T-cell (primary cell): ENCODE results near the gene MCHR1. TPM values are rescaled to one million over a fixed set of nuclear protein-coding genes. Genes with fewer than 3 reads are reported as not detected.

Experiments
- ATAC-seq, 4 experiments: fragments of 200-7000 bp in 3 of 4; fragments of 150-1000 bp in 1 of 4; cut with Tn5 transposase; replicated peaks in 1 of 4; 1 replicate in 3 of 4; 2 replicates in 1 of 4; pipeline ENCODE4 v1.10.0; 2021; ENCODE audit warnings: moderate library complexity in 3 of 4, mild to moderate bottlenecking in 2 of 4, moderate number of reproducible peaks in 1 of 4
- CTCF ChIA-PET, 2 donors: fragments of 300-600 bp; sonication (Branson Sonifier 250); formaldehyde crosslinking; loops; one replicate each; lab custom pipeline; 2022; ENCODE audit warnings: antibody characterized with exemption in 2 of 2; lab: Charles Lee
- POLR2A ChIA-PET, 2 donors: fragments of 300-600 bp; sonication (Branson Sonifier 250); formaldehyde crosslinking; loops; one replicate each; lab custom pipeline; 2022; ENCODE audit warnings: antibody characterized with exemption in 2 of 2; lab: Charles Lee
- DNase-seq, 35 experiments: peaks; one replicate each; pipeline versions ENCODE4 v3.0.0 to v3.0.0-alpha.2; 2013 to 2023
- H3K27ac ChIP-seq: one replicate; pipeline ENCODE4 v1.5.1; 2013; ENCODE audit warnings: low read length
- H3K27me3 ChIP-seq, 2 experiments: replicated peaks in 1 of 2; 1 replicate in 1 of 2; 2 replicates in 1 of 2; pipeline versions ENCODE4 v1.6.1 to v1.7.0; 2013; ENCODE audit warnings: low read length in 1 of 2, mixed read lengths in 1 of 2; ENCODE audit not compliant: control insufficient read depth in 2 of 2, insufficient read depth in 2 of 2; ENCODE audit errors: extremely low read depth in 1 of 2
- H3K36me3 ChIP-seq, 2 donors: 1 replicate in 1 of 2; 2 replicates in 1 of 2; pipeline versions ENCODE4 v1.6.1 to v1.7.0; 2013; ENCODE audit warnings: low read length in 1 of 2; ENCODE audit not compliant: control insufficient read depth in 2 of 2, insufficient read depth in 1 of 2; ENCODE audit errors: extremely low read depth in 1 of 2
- H3K4me1 ChIP-seq, 2 experiments: 1 replicate in 1 of 2; 2 replicates in 1 of 2; pipeline versions ENCODE4 v1.6.1 to v1.7.0; 2013; ENCODE audit warnings: low read length in 2 of 2, mixed read lengths in 1 of 2; ENCODE audit not compliant: insufficient read depth in 2 of 2, control insufficient read depth in 1 of 2; ENCODE audit errors: extremely low read depth in 1 of 2
- H3K4me3 ChIP-seq, 2 donors: 1 replicate in 1 of 2; 2 replicates in 1 of 2; pipeline versions ENCODE4 v1.5.1 to v1.7.0; 2013; ENCODE audit warnings: mild to moderate bottlenecking in 2 of 2, low read length in 1 of 2, moderate library complexity in 1 of 2; ENCODE audit not compliant: control insufficient read depth in 1 of 2; ENCODE audit errors: extremely low read depth in 1 of 2
- H3K9me3 ChIP-seq: 2 replicates; pipeline ENCODE4 v1.7.0; 2013
- H3K27ac Mint-ChIP-seq, 2 donors: one replicate each; pipeline ENCODE4 v1.8.0; 2020 to 2021; ENCODE audit warnings: mild to moderate bottlenecking in 2 of 2, mixed read lengths in 2 of 2
- H3K27me3 Mint-ChIP-seq, 2 donors: one replicate each; pipeline ENCODE4 v1.8.0; 2021 to 2022; ENCODE audit warnings: mixed read lengths in 2 of 2
- H3K36me3 Mint-ChIP-seq: one replicate; pipeline ENCODE4 v1.8.0; 2021; ENCODE audit warnings: mixed read lengths
- H3K4me1 Mint-ChIP-seq, 3 donors: one replicate each; pipeline ENCODE4 v1.8.0; 2020 to 2022; ENCODE audit warnings: mixed read lengths in 3 of 3, mild to moderate bottlenecking in 1 of 3
- H3K4me3 Mint-ChIP-seq, 3 donors: one replicate each; pipeline ENCODE4 v1.8.0; 2020 to 2022; ENCODE audit warnings: mild to moderate bottlenecking in 3 of 3, mixed read lengths in 3 of 3, moderate library complexity in 3 of 3
- H3K9me3 Mint-ChIP-seq, 3 donors: one replicate each; pipeline ENCODE4 v1.8.0; 2020 to 2022; ENCODE audit warnings: mixed read lengths in 3 of 3
- WGBS: methylation state at CpG from one replicate; pipeline ENCODE4 v1.1.5; 2013; ENCODE audit warnings: missing lambda C conversion rate; ENCODE audit not compliant: insufficient coverage; 5-methylcytosine and 5-hydroxymethylcytosine counted together
- total RNA-seq, 35 experiments: library from RNA in 6 of 35; stranded (reverse) in 6 of 35; fragments of 120-200 nt in 1 of 35; gene quantifications; one replicate each; pipeline versions ENCODE4 v1.2.1 to v1.2.4 and lab custom pipeline; 2013 to 2026

Gene MCHR1
- total RNA-seq, 5 donors from 2014 or later (not counting 1 experiment from before 2014, with no cell fraction given): not detected

DNA sequence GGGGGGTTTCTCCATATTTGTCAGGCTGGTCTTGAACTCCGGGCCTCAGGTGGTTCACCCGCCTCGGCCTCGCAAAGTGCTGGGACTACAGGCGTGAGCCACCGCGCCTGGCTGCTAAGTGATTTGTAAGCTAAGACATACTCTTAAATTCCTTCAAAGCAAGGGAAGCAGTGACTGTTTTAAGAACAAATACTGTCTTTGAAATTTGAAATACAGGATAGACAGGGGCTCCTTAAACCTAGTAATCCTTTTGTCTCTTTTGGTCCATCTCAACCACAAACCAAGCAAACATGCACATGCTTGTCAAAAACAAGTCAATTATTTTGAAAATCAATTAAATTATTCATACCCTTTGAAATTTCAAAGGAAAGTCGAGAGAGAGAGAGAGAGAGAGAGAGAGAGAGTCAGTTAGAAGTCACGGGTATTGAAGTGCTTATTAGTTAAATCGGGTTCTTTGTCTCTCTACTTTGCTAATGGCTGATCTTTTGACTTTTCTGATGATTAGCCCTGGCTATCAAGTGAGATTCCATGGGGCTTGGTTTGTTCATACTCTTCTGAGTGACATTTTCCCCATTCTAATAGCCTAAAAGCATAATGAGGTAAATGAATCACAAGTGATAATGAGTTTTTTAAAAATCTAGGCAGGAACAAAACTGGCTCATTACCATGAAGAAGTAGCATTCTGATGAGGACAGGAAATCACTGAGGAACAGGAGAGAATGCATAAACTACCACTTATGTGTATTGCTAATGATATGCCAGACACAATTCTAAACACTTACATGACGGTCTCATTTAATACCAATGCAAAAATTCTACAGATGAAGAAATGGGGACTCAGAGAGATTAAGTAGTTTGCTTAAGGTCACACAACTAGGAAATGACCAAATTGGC is 48.0 kb downstream of the MCHR1 start:
- peaks cover 0 to 2% of the 10 kb centered on the region in 2 donors for H3K27me3 Mint-ChIP-seq
- H3K4me1 Mint-ChIP-seq: peaks cover 47 to 50% (median 49%) of the 10 kb centered on the region in 3 donors
- H3K4me3 ChIP-seq: no peak overlapping the region
- no peaks in the 10 kb centered on the region for H3K27me3 ChIP-seq
- H3K4me1 ChIP-seq: peaks cover 38 to 59% of the 10 kb centered on the region in 2 experiments
- no peaks in the 10 kb centered on the region for H3K36me3 ChIP-seq
- H3K36me3 Mint-ChIP-seq: no peaks in the 10 kb centered on the region
- peak overlapping the region in 2 of 3 donors; percentile 39 to 69 for H3K4me3 Mint-ChIP-seq
- H3K27ac Mint-ChIP-seq: peak overlapping the region; percentile 84 to 91
- 20% methylated on average over 1 of the region's 11 CpGs for WGBS
- peak overlapping the region; percentile 79 for H3K27ac ChIP-seq
- ChIA-PET CTCF (interaction anchor here (0.6 to 1.2 kb wide), 2 partner anchors 9 to 166 kb away, joined by 7 to 9 read pairs; no protein-coding TSS in a partner anchor), POLR2A (interaction anchor here (0.5 to 0.6 kb wide), 4 partner anchors 126 to 1121 kb away, joined by 3 read pairs; no protein-coding TSS in a partner anchor)
- no peaks in the 10 kb centered on the region for H3K9me3 ChIP-seq
- DNase-seq (peak in 8 of 35 experiments; percentile 4 to 41 (median 22)), ATAC-seq (peak in 1 of 4 experiments; percentile 24)
- no peaks in the 10 kb centered on the region for H3K9me3 Mint-ChIP-seq

GRCh38 chr22:40727964-40728615 is 48.8 kb downstream of the MCHR1 start:
- POLR2A ChIA-PET: no interaction called here
- Histone ChIP-seq H3K4me3 (no peak overlapping the region), H3K27me3 (no peaks in the 10 kb centered on the region), H3K36me3 (no peaks in the 10 kb centered on the region), H3K9me3 (no peaks in the 10 kb centered on the region), H3K27ac (peak overlapping the region; percentile 79), H3K4me1 (peaks cover 44 to 67% of the 10 kb centered on the region in 2 experiments)
- Mint-ChIP-seq H3K9me3 (no peaks in the 10 kb centered on the region), H3K36me3 (no peaks in the 10 kb centered on the region), H3K27ac (peak overlapping the region; percentile 97 to 99), H3K4me3 (peak overlapping the region; percentile 28 to 69 (median 49)), H3K27me3 (no peaks in the 10 kb centered on the region), H3K4me1 (peaks cover 55 to 58% (median 57%) of the 10 kb centered on the region in 3 donors)
- ATAC-seq (no peak), DNase-seq (no peak)
- 83% methylated on average over 1 of the region's 14 CpGs for WGBS
- CTCF ChIA-PET: interaction anchor here in 1 of 2 donors (0.6 to 1.0 kb wide), 6 partner anchors 10 to 1211 kb away, joined by 3 to 4 read pairs (median 3); no protein-coding TSS in a partner anchor

DNA sequence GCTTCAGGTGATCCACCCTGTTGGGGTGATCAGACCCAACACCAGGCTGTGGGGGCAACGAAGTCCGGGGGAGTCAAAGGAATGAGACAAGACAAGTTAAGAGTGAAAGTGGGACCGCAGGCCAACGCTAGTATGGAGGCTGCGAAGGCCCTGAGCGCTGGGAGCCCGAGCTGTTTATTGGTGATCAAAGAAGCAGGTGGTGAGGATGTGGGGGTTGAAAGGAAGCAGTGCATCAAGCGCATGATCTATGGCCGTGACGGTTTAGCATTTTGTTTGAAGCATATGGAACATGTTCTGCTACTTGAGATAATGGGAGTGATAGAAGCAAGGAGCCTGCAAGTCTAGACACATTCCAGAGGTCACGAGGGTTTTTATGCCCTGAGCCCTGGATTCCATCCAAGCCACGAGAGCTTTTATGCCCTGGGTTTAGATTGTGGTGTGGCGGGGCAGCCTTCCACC is 49.5 kb downstream of the MCHR1 start:
- Mint-ChIP-seq H3K9me3 (no peaks in the 10 kb centered on the region), H3K36me3 (no peaks in the 10 kb centered on the region), H3K27ac (peak overlapping the region; percentile 97 to 99), H3K4me1 (peaks cover 57 to 59% (median 58%) of the 10 kb centered on the region in 3 donors), H3K4me3 (peak overlapping the region; percentile 28 to 69 (median 49)), H3K27me3 (no peaks in the 10 kb centered on the region)
- H3K27me3 ChIP-seq: no peaks in the 10 kb centered on the region
- ATAC-seq (peak; percentile 75 to 84 (median 81)), DNase-seq (peak; percentile 51 to 83 (median 72))
- H3K36me3 ChIP-seq: no peaks in the 10 kb centered on the region
- 8% methylated on average over 11 of the region's 13 CpGs for WGBS
- no peaks in the 10 kb centered on the region for H3K9me3 ChIP-seq
- peaks cover 44 to 69% of the 10 kb centered on the region in 2 experiments for H3K4me1 ChIP-seq
- POLR2A ChIA-PET: no interaction called here
- H3K27ac ChIP-seq: peak overlapping the region; percentile 79
- no peak overlapping the region for H3K4me3 ChIP-seq
- CTCF ChIA-PET: interaction anchor here in 1 of 2 donors (0.6 to 1.0 kb wide), 5 partner anchors 10 to 46 kb away, joined by 3 read pairs; no protein-coding TSS in a partner anchor

DNA sequence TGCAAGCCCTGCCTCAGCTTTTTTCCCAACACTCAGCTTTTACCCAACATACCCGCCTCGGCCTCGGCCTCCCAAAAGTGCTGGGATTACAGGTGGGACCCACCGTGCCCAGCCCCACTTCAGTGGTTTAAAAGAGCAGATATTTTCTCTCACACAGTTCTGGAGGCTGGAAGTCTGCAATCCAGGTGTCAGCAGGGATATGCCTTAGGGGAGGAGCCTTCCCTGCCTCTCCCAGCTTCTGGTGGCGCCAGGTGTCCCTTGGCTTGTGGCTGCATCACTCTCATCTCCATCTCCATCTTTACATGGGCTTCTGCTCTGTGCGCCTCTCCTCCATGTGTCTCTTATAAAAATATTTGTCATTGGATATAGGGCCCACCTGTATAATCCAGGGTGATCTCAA is 50.0 kb downstream of the MCHR1 start:
- WGBS: no CpG with 5 or more reads among the region's 6 CpGs
- Mint-ChIP-seq H3K36me3 (no peaks in the 10 kb centered on the region), H3K9me3 (no peaks in the 10 kb centered on the region), H3K4me3 (peak overlapping the region in 1 of 3 donors; percentile 69), H3K27me3 (no peaks in the 10 kb centered on the region), H3K27ac (peak overlapping the region; percentile 97 to 99), H3K4me1 (peaks cover 57 to 62% (median 61%) of the 10 kb centered on the region in 3 donors)
- ATAC-seq: no peak
- Histone ChIP-seq H3K4me1 (peaks cover 44 to 69% of the 10 kb centered on the region in 2 experiments), H3K27me3 (no peaks in the 10 kb centered on the region), H3K9me3 (no peaks in the 10 kb centered on the region), H3K36me3 (no peaks in the 10 kb centered on the region), H3K27ac (peak overlapping the region; percentile 79), H3K4me3 (no peak overlapping the region)
- CTCF ChIA-PET: interaction anchor here in 1 of 2 donors (0.8 to 1.0 kb wide), 3 partner anchors 35 to 46 kb away, joined by 3 read pairs; no protein-coding TSS in a partner anchor
- no peak for DNase-seq
- POLR2A ChIA-PET: no interaction called here

Other genes with a start within 250 kb of the MCHR1 start
- 100 to 1,000 TPM in 3 of 5 donors, 10 to 100 TPM in 2; 81.9 to 118 (median 114) TPM for gene MRTFA, start 42.8 kb upstream of the MCHR1 start, total RNA-seq
- gene SLC25A17, start 139.9 kb downstream of the MCHR1 start, total RNA-seq: 10 to 100 TPM in 4 of 5 donors, 1 to 10 TPM in 1; 8.9 to 14.2 (median 12.7) TPM
- gene ST13, start 177.2 kb downstream of the MCHR1 start, total RNA-seq: 100 to 1,000 TPM; 135 to 186 (median 140) TPM
- 10 to 100 TPM; 15.1 to 20.7 (median 15.8) TPM for gene XPNPEP3, start 177.7 kb downstream of the MCHR1 start, total RNA-seq
- gene DNAJB7, start 182.6 kb downstream of the MCHR1 start, total RNA-seq: not detected